Measurements from ENCODE around the gene MZF1.

MZF1 gene

GRCh38 chr19:58538257-58539168 is 34.6 kb downstream of the MZF1 start:
- peak; percentile 79 for DNase-seq

- DNase-seq = no peak
Measured at GRCh38 chr19:58536852-58537798, 36.0 kb downstream of the MZF1 start.

GRCh38 chr19:58535857-58536256 is 37.3 kb downstream of the MZF1 start:
- no peak for DNase-seq

GRCh38 chr19:58531034-58531840 is 41.9 kb downstream of the MZF1 start:
- DNase-seq = no peak

- DNase-seq = no peak
Measured at GRCh38 chr19:58529405-58529804, 43.7 kb downstream of the MZF1 start.

- DNase-seq = no peak
Measured at GRCh38 chr19:58522709-58523108, 50.4 kb downstream of the MZF1 start.

- no peak for DNase-seq
Measured at GRCh38 chr19:58521651-58522050, 51.5 kb downstream of the MZF1 start.

GRCh38 chr19:58520257-58520599 is 52.9 kb downstream of the MZF1 start:
- no peak for DNase-seq

- peak; percentile 97 for DNase-seq
Measured at GRCh38 chr19:58519355-58520256, 53.5 kb downstream of the MZF1 start, which contains the start of gene ZBTB45. TSS of gene ZBTB45 (minus strand) at chr19:58519810. CDS start at chr19:58517673, 2,137 bp downstream.

GRCh38 chr19:58519087-58519354 is 54.1 kb downstream of the MZF1 start:
- DNase-seq = peak; percentile 82

- DNase-seq = peak; percentile 48
Measured at GRCh38 chr19:58518256-58519086, 54.7 kb downstream of the MZF1 start.

- DNase-seq = no peak
Measured at GRCh38 chr19:58516964-58517833, 55.9 kb downstream of the MZF1 start.

GRCh38 chr19:58516246-58516836 is 56.8 kb downstream of the MZF1 start:
- no peak for DNase-seq

GRCh38 chr19:58515259-58515658 is 57.9 kb downstream of the MZF1 start:
- no peak for DNase-seq

GRCh38 chr19:58514564-58515022 is 58.5 kb downstream of the MZF1 start:
- DNase-seq = no peak

- DNase-seq = peak; percentile 88
Measured at GRCh38 chr19:58513694-58514563, 59.2 kb downstream of the MZF1 start.

GRCh38 chr19:58513213-58513693 is 59.9 kb downstream of the MZF1 start:
- no peak for DNase-seq
